Activated naive CD8-positive, alpha-beta T cell treated with anti-CD3 and anti-CD28 coated beads, Interleukin-2, amount 10 ng/mL, durations not matched to agents 7 days and 5 days (primary cell): ENCODE measurements around the gene ZBTB7C. TPM values are rescaled to one million over a fixed set of nuclear protein-coding genes. Genes with fewer than 3 reads are reported as not detected.

Experiments used
- ATAC-seq: fragments of 150-1000 bp; cut with Tn5 transposase; one replicate; pipeline ENCODE4 v1.10.0; 2021; ENCODE audit warnings: low read depth, moderate library complexity
- POLR2A ChIA-PET: fragments of 350-600 bp; sonication (Branson Sonifier 250); formaldehyde crosslinking; loops from one replicate; lab custom pipeline; 2021; ENCODE audit warnings: antibody characterized with exemption; lab: Charles Lee
- DNase-seq: peaks from one replicate; pipeline ENCODE4 v3.0.0; 2021
- H3K27ac Mint-ChIP-seq: one replicate; pipeline ENCODE4 v1.8.0; 2022; ENCODE audit warnings: mild to moderate bottlenecking, mixed read lengths
- H3K27me3 Mint-ChIP-seq: one replicate; pipeline ENCODE4 v1.8.0; 2022; ENCODE audit warnings: mild to moderate bottlenecking, moderate library complexity, mixed read lengths
- H3K36me3 Mint-ChIP-seq: one replicate; pipeline ENCODE4 v1.8.0; 2021; ENCODE audit warnings: mild to moderate bottlenecking, mixed read lengths
- H3K4me1 Mint-ChIP-seq: one replicate; pipeline ENCODE4 v1.8.0; 2021; ENCODE audit warnings: mixed read lengths
- H3K4me3 Mint-ChIP-seq: one replicate; pipeline ENCODE4 v1.8.0; 2022; ENCODE audit warnings: mild to moderate bottlenecking, moderate library complexity, mixed read lengths
- H3K9me3 Mint-ChIP-seq: one replicate; pipeline ENCODE4 v1.8.0; 2021; ENCODE audit warnings: mixed read lengths
- total RNA-seq, 2 experiments: library from RNA; stranded (reverse); gene quantifications; one replicate each; pipeline ENCODE4 v1.2.3, GENCODE V29; 2021

The ZBTB7C gene
- total RNA-seq, 2 experiments from 2014 or later = not detected

DNA sequence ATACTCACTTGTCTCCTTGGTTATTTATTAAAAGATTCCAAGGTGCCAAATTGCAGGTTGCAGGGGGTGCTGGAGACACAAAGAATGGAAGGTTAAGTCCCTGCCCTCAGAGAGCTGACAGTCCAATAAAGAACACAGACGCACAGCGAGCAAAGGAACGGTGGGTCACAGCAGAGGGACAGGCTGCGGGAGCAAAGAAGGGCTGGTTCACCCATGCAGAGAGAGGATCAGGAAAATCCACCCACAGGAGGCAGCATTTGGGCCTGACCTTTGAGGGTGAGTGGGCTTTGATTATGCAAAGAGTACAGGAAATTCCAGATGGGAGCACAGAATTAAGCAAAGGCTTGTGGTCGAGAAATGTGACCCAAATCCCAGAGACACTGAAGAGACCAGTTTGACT lies 45.0 kb downstream of the ZBTB7C start:
- Mint-ChIP-seq H3K4me3 (no peak overlapping the region), H3K27ac (no peak overlapping the region), H3K27me3 (peaks cover 13% of the 10 kb centered on the region), H3K9me3 (peaks cover 10% of the 10 kb centered on the region), H3K4me1 (no peaks in the 10 kb centered on the region), H3K36me3 (no peaks in the 10 kb centered on the region)
- DNase-seq = no peak
- no peak for ATAC-seq
- POLR2A ChIA-PET = no interaction called here

- Mint-ChIP-seq H3K36me3 (no peaks in the 10 kb centered on the region), H3K27ac (no peak overlapping the region), H3K9me3 (peaks cover 10% of the 10 kb centered on the region), H3K4me1 (no peaks in the 10 kb centered on the region), H3K27me3 (peaks cover 6% of the 10 kb centered on the region), H3K4me3 (no peak overlapping the region)
- POLR2A ChIA-PET = no interaction called here
- ATAC-seq (no peak), DNase-seq (no peak)
These were observed 46.0 kb downstream of the ZBTB7C start for GRCh38 chr18:48363175-48363574.

DNA sequence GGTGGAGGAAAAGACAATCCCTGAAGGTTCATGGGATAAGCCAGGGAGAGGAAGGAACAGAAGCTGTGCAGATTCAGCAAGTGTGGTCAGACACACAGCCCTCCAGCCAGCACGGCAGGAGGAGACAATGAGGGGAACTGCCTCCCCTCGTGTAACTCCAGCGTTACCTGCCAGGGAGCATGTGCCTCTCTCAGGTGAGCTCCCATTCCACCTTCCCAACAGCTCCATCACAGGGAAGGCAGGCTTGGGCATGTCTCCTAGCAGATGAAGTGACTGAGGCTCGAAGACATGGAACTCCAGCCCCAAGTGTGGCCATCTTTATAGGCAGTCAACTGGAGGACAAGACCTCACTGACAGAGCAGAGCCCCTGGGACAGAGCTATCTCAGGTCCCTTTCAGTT lies 47.4 kb downstream of the ZBTB7C start:
- Mint-ChIP-seq H3K9me3 (peaks cover 10% of the 10 kb centered on the region), H3K36me3 (no peaks in the 10 kb centered on the region), H3K27ac (no peak overlapping the region), H3K27me3 (peaks cover 5% of the 10 kb centered on the region), H3K4me3 (no peak overlapping the region), H3K4me1 (no peaks in the 10 kb centered on the region)
- ATAC-seq (no peak), DNase-seq (no peak)
- POLR2A ChIA-PET = no interaction called here

DNA sequence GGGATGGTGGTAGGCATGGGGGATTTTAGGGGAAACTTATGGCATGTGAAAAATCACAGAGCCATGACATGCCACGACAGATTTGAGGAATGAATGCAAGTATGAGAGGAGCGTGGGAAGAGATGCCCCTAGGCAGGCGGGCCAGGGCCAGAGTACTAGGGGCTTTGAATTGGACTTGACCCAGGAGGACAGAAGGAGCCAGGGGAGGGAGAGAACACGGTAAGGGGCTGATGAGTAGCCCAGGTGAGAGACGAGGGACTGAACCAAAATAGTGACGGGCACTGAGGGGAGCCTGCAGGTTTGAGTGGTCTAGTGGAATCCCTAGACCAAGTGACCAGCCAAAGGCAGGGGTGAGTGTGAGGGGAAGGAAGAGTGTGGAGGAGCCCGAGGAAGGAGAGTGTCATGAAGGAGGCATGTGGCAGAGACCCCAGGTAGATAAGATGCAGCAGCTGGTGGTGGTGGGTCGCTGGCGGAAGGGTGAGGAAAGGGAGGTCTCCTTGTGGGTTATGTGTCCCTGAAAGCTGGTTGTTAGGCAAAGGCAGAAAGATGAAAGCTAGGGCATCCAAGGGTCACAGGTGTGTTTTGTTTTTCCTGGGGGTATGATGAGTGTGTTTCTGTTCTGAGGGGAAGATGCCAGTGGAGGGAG lies 48.7 kb downstream of the ZBTB7C start:
- DNase-seq (no peak), ATAC-seq (no peak)
- POLR2A ChIA-PET = no interaction called here
- peaks cover 6% of the 10 kb centered on the region for H3K27me3 Mint-ChIP-seq
- no peaks in the 10 kb centered on the region for H3K4me1 Mint-ChIP-seq
- no peak overlapping the region for H3K4me3 Mint-ChIP-seq
- H3K27ac Mint-ChIP-seq = no peak overlapping the region
- H3K36me3 Mint-ChIP-seq = no peaks in the 10 kb centered on the region
- H3K9me3 Mint-ChIP-seq = peaks cover 8% of the 10 kb centered on the region

- ATAC-seq (no peak), DNase-seq (no peak)
- POLR2A ChIA-PET = no interaction called here
- peaks cover 6% of the 10 kb centered on the region for H3K27me3 Mint-ChIP-seq
- peaks cover 3% of the 10 kb centered on the region for H3K9me3 Mint-ChIP-seq
- no peaks in the 10 kb centered on the region for H3K36me3 Mint-ChIP-seq
- no peaks in the 10 kb centered on the region for H3K4me1 Mint-ChIP-seq
- H3K4me3 Mint-ChIP-seq = no peak overlapping the region
- no peak overlapping the region for H3K27ac Mint-ChIP-seq
These were observed 49.6 kb downstream of the ZBTB7C start for GRCh38 chr18:48359626-48360025.

DNA sequence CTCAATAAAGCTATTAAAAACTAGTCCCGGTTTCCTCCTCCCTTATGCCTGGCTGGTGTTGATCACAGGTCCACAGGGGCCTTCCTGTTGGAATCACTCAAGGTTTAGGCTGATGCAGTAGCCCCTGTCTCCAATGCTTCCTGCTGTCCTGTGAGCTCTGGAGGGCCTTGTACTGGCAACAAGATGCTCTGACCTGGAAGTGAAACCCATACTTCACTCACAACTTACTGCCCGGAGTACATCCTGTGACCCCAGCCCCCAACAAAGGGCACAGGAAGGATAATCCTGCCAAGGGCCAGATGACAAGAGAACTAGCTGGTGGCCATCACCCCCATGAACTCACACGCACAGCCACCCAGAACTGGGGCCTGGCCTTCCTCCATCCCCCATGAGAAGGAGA lies 50.3 kb downstream of the ZBTB7C start:
- no peak for DNase-seq
- Mint-ChIP-seq H3K4me3 (no peak overlapping the region), H3K27me3 (peaks cover 6% of the 10 kb centered on the region), H3K9me3 (no peaks in the 10 kb centered on the region), H3K4me1 (no peaks in the 10 kb centered on the region), H3K36me3 (no peaks in the 10 kb centered on the region), H3K27ac (no peak overlapping the region)
- no peak for ATAC-seq
- POLR2A ChIA-PET = no interaction called here

DNA sequence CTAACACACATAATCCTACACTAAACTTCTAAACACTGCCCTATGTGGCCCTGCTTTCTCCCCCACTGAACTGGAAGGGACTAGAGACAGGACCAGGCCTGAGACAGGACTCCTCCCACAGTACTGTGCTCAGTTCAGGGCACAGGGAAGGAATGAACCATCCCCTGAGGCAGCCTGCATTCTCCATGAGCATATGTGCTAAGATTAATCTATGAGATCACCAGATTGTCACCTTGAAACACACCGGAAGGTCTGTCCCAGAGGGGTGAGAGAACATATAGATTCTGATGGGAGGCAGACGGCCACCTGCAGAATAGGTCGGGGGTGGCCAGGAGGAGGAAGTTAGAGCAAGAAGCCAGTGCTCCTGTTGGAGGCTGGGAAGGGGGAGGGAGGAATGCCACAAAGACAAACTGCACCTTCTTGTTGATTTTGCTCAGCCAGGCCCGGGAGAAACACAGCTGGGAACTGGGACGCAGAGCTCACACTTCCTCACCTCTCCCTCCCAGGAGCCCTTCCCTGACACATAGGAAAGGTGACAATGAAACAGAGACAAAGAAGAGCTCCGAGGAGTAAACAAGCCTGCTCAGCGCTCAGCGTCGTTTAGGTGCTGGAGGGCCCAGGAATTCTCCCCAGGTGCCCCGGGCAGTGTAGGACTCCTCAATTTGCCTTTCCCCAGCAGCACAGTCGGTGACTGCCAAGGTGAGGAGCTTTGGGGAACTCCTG lies 52.1 kb downstream of the ZBTB7C start:
- DNase-seq (no peak), ATAC-seq (no peak)
- no peak overlapping the region for H3K4me3 Mint-ChIP-seq
- no peaks in the 10 kb centered on the region for H3K36me3 Mint-ChIP-seq
- no peaks in the 10 kb centered on the region for H3K4me1 Mint-ChIP-seq
- peaks cover 6% of the 10 kb centered on the region for H3K27me3 Mint-ChIP-seq
- H3K27ac Mint-ChIP-seq = no peak overlapping the region
- no peaks in the 10 kb centered on the region for H3K9me3 Mint-ChIP-seq
- POLR2A ChIA-PET = no interaction called here

DNA sequence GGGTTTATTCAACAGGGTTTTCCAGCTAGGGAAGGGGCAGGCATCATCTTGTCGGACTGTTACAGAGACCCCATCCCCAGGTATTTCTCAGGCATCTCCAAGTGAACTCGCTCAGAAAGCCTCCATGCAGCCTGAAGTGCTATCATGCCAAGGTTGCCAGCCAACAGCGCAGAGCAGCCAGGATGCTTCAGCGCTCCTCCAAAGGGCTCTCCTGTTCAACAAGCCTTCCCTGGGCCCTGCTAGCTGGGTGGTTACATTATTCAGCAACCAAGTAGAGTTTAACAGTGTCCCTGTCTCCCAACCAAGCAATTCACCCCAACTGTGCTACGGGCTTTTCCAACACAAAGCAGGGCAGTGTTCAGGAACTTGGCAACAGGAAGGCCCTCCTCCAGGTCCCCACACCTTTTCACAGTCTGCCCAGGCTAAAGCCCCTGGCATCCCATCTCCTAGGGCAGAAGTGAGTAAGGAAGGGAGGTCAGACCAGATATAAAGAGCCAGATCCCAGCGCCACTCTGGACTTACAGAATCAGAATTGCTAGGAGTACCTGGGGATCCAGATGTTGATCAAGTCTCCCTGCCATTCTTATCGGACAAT lies 52.9 kb downstream of the ZBTB7C start:
- H3K36me3 Mint-ChIP-seq = no peaks in the 10 kb centered on the region
- POLR2A ChIA-PET = no interaction called here
- no peaks in the 10 kb centered on the region for H3K4me1 Mint-ChIP-seq
- H3K27ac Mint-ChIP-seq = no peak overlapping the region
- peaks cover 4% of the 10 kb centered on the region for H3K27me3 Mint-ChIP-seq
- no peak for DNase-seq
- ATAC-seq = no peak
- no peak overlapping the region for H3K4me3 Mint-ChIP-seq
- no peaks in the 10 kb centered on the region for H3K9me3 Mint-ChIP-seq

DNA sequence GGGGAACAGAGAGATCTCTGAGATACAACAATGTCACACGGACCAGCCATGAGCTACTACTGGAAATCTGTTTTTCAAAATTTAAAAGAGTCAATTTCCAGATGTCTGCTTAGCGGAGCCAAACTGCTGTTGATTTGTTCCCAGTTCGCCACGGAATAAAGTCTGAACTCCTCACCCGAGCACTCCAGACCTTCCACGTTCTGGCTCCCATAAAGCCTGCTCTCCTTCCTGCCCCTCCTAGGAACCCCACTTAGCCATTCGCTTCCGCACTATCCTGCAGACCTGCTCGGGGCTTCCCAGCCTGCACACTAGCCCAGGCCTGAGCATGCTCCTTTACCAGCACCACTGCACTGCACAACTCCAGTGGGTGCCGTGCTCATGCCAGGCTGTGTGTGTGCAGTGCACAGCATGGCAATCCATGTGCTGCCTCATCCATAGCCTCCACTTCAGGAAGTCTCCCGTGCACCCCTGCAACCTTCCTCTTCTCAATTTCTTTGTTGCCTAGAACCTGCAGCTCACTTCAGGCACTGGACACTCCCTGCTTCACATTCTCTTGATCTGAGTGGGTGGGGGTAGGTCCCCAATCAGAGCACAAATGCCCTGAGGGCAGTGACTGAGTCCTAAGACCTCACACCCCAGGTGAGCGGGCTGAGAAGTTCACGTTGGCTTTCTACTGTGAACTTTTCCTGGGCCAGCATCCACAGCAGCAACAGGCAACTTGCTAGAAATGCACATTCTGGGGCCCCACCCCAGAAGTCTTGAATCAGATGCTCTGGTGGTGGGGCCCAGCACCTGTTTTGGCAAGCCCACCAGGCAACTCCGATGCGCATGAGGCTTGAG lies 53.7 kb downstream of the ZBTB7C start:
- DNase-seq (no peak), ATAC-seq (no peak)
- POLR2A ChIA-PET = no interaction called here
- Mint-ChIP-seq H3K4me1 (no peaks in the 10 kb centered on the region), H3K36me3 (no peaks in the 10 kb centered on the region), H3K27ac (no peak overlapping the region), H3K27me3 (peaks cover 4% of the 10 kb centered on the region), H3K9me3 (no peaks in the 10 kb centered on the region), H3K4me3 (no peak overlapping the region)

- no peak overlapping the region for H3K4me3 Mint-ChIP-seq
- no peaks in the 10 kb centered on the region for H3K4me1 Mint-ChIP-seq
- ATAC-seq (no peak), DNase-seq (no peak)
- H3K9me3 Mint-ChIP-seq = no peaks in the 10 kb centered on the region
- POLR2A ChIA-PET = no interaction called here
- no peaks in the 10 kb centered on the region for H3K36me3 Mint-ChIP-seq
- H3K27me3 Mint-ChIP-seq = peaks cover 4% of the 10 kb centered on the region
- H3K27ac Mint-ChIP-seq = no peak overlapping the region
These were observed 54.4 kb downstream of the ZBTB7C start for GRCh38 chr18:48354746-48355260.

DNA sequence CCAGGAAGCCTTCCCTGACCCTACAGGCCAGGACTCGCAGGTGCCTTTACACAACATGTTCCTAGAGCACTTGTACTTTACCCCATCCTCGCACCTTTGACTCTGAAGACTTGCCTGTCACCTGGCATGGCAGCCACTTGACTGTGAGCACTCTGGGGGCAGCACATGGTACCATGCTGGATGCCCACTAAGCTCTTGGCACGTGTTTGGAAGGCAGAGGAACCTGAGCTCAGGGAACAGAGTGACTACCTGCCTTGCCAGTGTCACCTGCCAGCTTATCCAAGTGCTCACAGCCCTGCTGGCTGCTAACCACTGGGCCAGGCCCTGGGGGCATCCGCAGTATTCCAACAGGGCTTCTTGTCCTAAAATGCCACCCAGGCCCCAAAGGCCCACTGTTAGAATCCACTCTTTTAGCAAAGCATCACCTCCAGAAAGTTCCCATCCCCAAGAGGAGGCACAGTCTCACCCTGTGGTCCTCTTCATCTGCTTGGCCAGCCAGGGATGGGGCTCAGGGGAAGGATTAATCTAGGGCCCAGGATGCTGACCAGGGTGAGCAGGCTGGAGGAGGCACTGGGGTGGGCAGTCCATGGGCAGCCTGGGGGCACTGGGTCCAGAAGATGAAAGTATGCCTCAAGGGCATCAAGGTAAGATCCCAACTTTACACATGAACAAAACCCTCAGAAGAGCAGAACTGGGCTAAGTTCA lies 57.0 kb downstream of the ZBTB7C start:
- H3K27ac Mint-ChIP-seq = no peak overlapping the region
- no peak for ATAC-seq
- H3K27me3 Mint-ChIP-seq = peaks cover 3% of the 10 kb centered on the region
- no peaks in the 10 kb centered on the region for H3K9me3 Mint-ChIP-seq
- H3K36me3 Mint-ChIP-seq = no peaks in the 10 kb centered on the region
- DNase-seq = no peak
- no peaks in the 10 kb centered on the region for H3K4me1 Mint-ChIP-seq
- no peak overlapping the region for H3K4me3 Mint-ChIP-seq
- POLR2A ChIA-PET = no interaction called here

GRCh38 chr18:48351216-48352050 lies 57.8 kb downstream of the ZBTB7C start:
- POLR2A ChIA-PET = no interaction called here
- H3K4me1 Mint-ChIP-seq = no peaks in the 10 kb centered on the region
- DNase-seq (no peak), ATAC-seq (no peak)
- H3K27me3 Mint-ChIP-seq = peaks cover under 1% of the 10 kb centered on the region
- no peaks in the 10 kb centered on the region for H3K9me3 Mint-ChIP-seq
- H3K27ac Mint-ChIP-seq = no peak overlapping the region
- H3K36me3 Mint-ChIP-seq = no peaks in the 10 kb centered on the region
- no peak overlapping the region for H3K4me3 Mint-ChIP-seq
